Measurements from ENCODE around the gene DNAI7. TPM values are rescaled to one million over a fixed set of nuclear protein-coding genes. Genes with fewer than 3 reads are reported as not detected.

The DNAI7 gene
- 0.52 TPM for total RNA-seq (2021; ENCODE audit: unreplicated experiment)
- 0.10 and 0.12 TPM in 2 replicates for polyA plus RNA-seq (2012)
- Bru-seq, nascent RNA, result percentile 29 among the genes with signal in this experiment
- BruChase-seq, experiment 1, labeled RNA remaining after a 6-hour chase, result percentile 30 among the genes with signal in this experiment
- percentile 31 among the genes with signal in this experiment for BruChase-seq, experiment 2, labeled RNA remaining after a 2-hour chase
- long read RNA-seq, result 0 reads

- peak within 1 kb of the TSS; percentile 93 for H3K4me2 ChIP-seq (ENCODE audit: low read length)
- H2AFZ ChIP-seq (ENCODE audit: low read depth, low read length, poor library complexity, severe bottlenecking), result no peak within 1 kb of the TSS
- H3K27ac ChIP-seq (ENCODE audit: low read depth, low read length), result peak within 1 kb of the TSS; percentile 50
- POLR2A ChIA-PET, result interaction anchor here (0.7 to 1.9 kb wide), 3 partner anchors 9 to 189 kb away, joined by 3 to 8 read pairs (median 5); no protein-coding TSS in a partner anchor
- H3K9me2 ChIP-seq (ENCODE audit: insufficient read depth), result no peaks in the 10 kb centered on the region
- ATAC-seq, result peak; percentile 98
- H3K27me3 ChIP-seq (ENCODE audit: insufficient read depth, low read length), result no peaks in the 10 kb centered on the region
- H3K9ac ChIP-seq (ENCODE audit: low read length), result peak within 1 kb of the TSS; percentile 71
- DNase-seq (ENCODE audit: low read depth, low spot score), result peak; percentile 86
- H3K79me2 ChIP-seq (ENCODE audit: insufficient read depth, low read length), result no peaks in the 10 kb centered on the region
- CTCF ChIA-PET, result interaction anchor here (1.0 to 1.7 kb wide), 3 partner anchors 40 to 1419 kb away, joined by 3 to 5 read pairs (median 3); no protein-coding TSS in a partner anchor
- RAD21 ChIA-PET (ENCODE audit: low non-redundant PET in 1 of 2, low total read pairs in 2 of 2, uncharacterized antibody in 2 of 2, unreplicated experiment in 2 of 2), result no interaction called here
- no peaks in the 10 kb centered on the region for H3K9me3 ChIP-seq (ENCODE audit: control insufficient read depth in 1 of 2, insufficient read depth in 1 of 2, low read depth in 1 of 2, low read length in 2 of 2)
- no peaks in the 10 kb centered on the region for H4K20me1 ChIP-seq (ENCODE audit: insufficient read depth)
- peaks cover 3 to 14% of the 10 kb centered on the region in 2 experiments; a peak in 2 of 4 replicates for H3K4me1 ChIP-seq (ENCODE audit: control insufficient read depth in 1 of 2, insufficient read depth in 2 of 2, low read length in 2 of 2)
- intact Hi-C loops (cut with micrococcal nuclease), result no loop called here
- BruUV-seq (replicated peaks), result TSS peak; percentile 85
- no peaks in the 10 kb centered on the region for H3K36me3 ChIP-seq (ENCODE audit: control insufficient read depth in 1 of 2, insufficient read depth in 2 of 2, low read length in 2 of 2)
- H3K4me3 ChIP-seq (replicated peaks in 1 of 2; ENCODE audit: low read depth in 1 of 2, low read length in 2 of 2), result peak within 1 kb of the TSS; percentile 63 to 78
- TF ChIP-seq POLR2A (IDR thresholded peaks at IDR 0.05; ENCODE audit: borderline replicate concordance, extremely low read depth, insufficient read depth, insufficient read length) (peak; percentile 62), SIN3A (IDR thresholded peaks at IDR 0.05; ENCODE audit: low read depth) (peak; percentile 79), EZH2phosphoT487 (IDR thresholded peaks at IDR 0.05; ENCODE audit: borderline replicate concordance) (no peak), YY1 (IDR thresholded peaks at IDR 0.05; ENCODE audit: extremely low read depth, insufficient replicate concordance, low read depth, low read length) (peak; percentile 20), ATF3 (IDR thresholded peaks at IDR 0.05) (no peak), POLR2AphosphoS5 (IDR thresholded peaks at IDR 0.05; ENCODE audit: low read depth, low read length) (peak; percentile 89), REST (IDR thresholded peaks at IDR 0.05; ENCODE audit: low read depth) (no peak), TCF7L2 (IDR thresholded peaks at IDR 0.05; ENCODE audit: borderline replicate concordance, extremely low read depth, insufficient read depth, insufficient read length) (no peak), SP1 (IDR thresholded peaks at IDR 0.05; ENCODE audit: low read depth) (peak; percentile 56; the same call in 1 of the 2 replicates), MAX (IDR thresholded peaks at IDR 0.05) (peak; percentile 57), JUND (IDR thresholded peaks at IDR 0.05) (no peak), EZH2 (IDR thresholded peaks at IDR 0.05) (no peak), FOSL1 (IDR thresholded peaks at IDR 0.05; ENCODE audit: low read depth) (no peak), ZBTB33 (IDR thresholded peaks at IDR 0.05; ENCODE audit: extremely low read depth, insufficient replicate concordance, low read length) (no peak), ELF1 (IDR thresholded peaks at IDR 0.05; ENCODE audit: borderline replicate concordance, low read depth) (peak; percentile 46), CEBPB (IDR thresholded peaks at IDR 0.05; ENCODE audit: low read depth) (no peak)
Measured at GRCh38 chr12:25195056-25195971, at the start of gene DNAI7, which contains the start of gene ETFRF1. Gene DNAI7 (minus strand): TSS chr12:25195160. CDS start chr12:25195078, 82 bp downstream. Gene ETFRF1 (plus strand): TSS chr12:25195237. CDS start chr12:25203957, 8,720 bp downstream.

Data from HCT116 (cell line).